ENCODE measurements around the gene IPCEF1. TPM values are rescaled to one million over a fixed set of nuclear protein-coding genes. Genes with fewer than 3 reads are reported as not detected.

Gene IPCEF1
- total and polyA plus RNA-seq, 2 of the 8 experiments (the other 6 are each of a cell fraction or from before 2014, with no cell fraction given): 0.41 to 0.78 TPM

GRCh38 chr6:154161689-154162088, 194.9 kb downstream of the IPCEF1 start (continued):
- TF ChIP-seq RBBP5 (IDR thresholded peaks at IDR 0.05; ENCODE audit: borderline replicate concordance, low read depth, low read length): no peak
- no peak for TF ChIP-seq SAP30 (IDR thresholded peaks at IDR 0.05; ENCODE audit: insufficient read depth, insufficient replicate concordance, low read length)
- TF ChIP-seq TEAD4 (IDR thresholded peaks at IDR 0.05; ENCODE audit: low read depth, low read length): no peak
- no peak for TF ChIP-seq BACH1 (IDR thresholded peaks at IDR 0.05; ENCODE audit: low read length)
